PC-3 (cell line): ENCODE results near the gene HMG20A.

Source experiments
- EZH2 ChIP-seq: fragments of 300-600 bp; sonication (generic); IDR thresholded peaks from one replicate; pipeline ENCODE4 v1.6.1; 2017; ENCODE audit warnings: antibody characterized with exemption, mild to moderate bottlenecking, low read length; ENCODE audit not compliant: unreplicated experiment
- EZH2phosphoT487 ChIP-seq: fragments of 300-600 bp; sonication (generic); IDR thresholded peaks from 2 replicates; pipeline ENCODE4 v1.6.1; 2018; ENCODE audit warnings: mild to moderate bottlenecking, antibody characterized with exemption, low read length, borderline replicate concordance
- TF ChIP-seq, protein P1 (sequence below): fragments of 300-600 bp; sonication (generic); conservative IDR thresholded peaks from 2 replicates; pipeline ENCODE4 v1.5.1; 2017; ENCODE audit warnings: antibody characterized with exemption, low read depth, mild to moderate bottlenecking, low read length

DNA sequence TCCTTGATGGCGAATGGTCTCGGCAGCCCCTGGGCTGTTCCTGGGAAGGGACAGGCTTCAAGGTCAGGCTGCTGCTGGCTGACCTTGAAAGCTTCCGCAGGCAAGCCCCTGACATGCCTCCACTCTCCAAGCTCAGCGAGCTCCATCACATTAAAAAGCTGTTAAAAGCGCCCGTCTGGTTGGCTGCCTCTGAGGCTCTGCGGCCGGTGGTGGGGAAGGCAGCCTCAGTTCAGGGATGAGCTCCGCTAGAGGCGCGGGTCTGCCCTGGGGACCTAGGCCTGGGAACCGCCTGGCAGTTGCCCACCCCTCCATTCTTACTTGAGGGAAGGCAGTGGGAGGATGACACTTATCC lies 108.3 kb downstream of the HMG20A start:
- no peak for TF ChIP-seq EZH2
- TF ChIP-seq, protein P1, sequence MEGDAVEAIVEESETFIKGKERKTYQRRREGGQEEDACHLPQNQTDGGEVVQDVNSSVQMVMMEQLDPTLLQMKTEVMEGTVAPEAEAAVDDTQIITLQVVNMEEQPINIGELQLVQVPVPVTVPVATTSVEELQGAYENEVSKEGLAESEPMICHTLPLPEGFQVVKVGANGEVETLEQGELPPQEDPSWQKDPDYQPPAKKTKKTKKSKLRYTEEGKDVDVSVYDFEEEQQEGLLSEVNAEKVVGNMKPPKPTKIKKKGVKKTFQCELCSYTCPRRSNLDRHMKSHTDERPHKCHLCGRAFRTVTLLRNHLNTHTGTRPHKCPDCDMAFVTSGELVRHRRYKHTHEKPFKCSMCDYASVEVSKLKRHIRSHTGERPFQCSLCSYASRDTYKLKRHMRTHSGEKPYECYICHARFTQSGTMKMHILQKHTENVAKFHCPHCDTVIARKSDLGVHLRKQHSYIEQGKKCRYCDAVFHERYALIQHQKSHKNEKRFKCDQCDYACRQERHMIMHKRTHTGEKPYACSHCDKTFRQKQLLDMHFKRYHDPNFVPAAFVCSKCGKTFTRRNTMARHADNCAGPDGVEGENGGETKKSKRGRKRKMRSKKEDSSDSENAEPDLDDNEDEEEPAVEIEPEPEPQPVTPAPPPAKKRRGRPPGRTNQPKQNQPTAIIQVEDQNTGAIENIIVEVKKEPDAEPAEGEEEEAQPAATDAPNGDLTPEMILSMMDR = no peak
- TF ChIP-seq EZH2phosphoT487 = no peak
